ENCODE results near the gene PAFAH1B2.
"Not testable (repeated sequence)": the region's sequence is repeated elsewhere in the genome, so short reads cannot be mapped to it uniquely, and the experiment has no call there.

The PAFAH1B2 gene

DNA sequence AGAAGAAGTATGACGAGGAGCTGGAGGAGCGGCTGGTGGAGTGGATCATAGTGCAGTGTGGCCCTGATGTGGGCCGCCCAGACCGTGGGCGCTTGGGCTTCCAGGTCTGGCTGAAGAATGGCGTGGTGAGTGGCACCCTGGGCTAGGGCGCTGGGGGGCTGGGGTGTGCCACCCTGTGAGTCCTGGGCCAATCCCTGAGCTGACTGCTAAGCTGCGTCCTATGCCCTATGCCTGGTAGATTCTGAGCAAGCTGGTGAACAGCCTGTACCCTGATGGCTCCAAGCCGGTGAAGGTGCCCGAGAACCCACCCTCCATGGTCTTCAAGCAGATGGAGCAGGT lies 59.0 kb downstream of the PAFAH1B2 start:
- DNase-seq (ENCODE audit: extremely low read depth, low read depth): no peak
- TF ChIP-seq, protein P1, sequence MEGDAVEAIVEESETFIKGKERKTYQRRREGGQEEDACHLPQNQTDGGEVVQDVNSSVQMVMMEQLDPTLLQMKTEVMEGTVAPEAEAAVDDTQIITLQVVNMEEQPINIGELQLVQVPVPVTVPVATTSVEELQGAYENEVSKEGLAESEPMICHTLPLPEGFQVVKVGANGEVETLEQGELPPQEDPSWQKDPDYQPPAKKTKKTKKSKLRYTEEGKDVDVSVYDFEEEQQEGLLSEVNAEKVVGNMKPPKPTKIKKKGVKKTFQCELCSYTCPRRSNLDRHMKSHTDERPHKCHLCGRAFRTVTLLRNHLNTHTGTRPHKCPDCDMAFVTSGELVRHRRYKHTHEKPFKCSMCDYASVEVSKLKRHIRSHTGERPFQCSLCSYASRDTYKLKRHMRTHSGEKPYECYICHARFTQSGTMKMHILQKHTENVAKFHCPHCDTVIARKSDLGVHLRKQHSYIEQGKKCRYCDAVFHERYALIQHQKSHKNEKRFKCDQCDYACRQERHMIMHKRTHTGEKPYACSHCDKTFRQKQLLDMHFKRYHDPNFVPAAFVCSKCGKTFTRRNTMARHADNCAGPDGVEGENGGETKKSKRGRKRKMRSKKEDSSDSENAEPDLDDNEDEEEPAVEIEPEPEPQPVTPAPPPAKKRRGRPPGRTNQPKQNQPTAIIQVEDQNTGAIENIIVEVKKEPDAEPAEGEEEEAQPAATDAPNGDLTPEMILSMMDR (IDR thresholded peaks at IDR 0.05; ENCODE audit: low read depth, low read length, missing control alignments): no peak
- H3K4me3 ChIP-seq (replicated peaks; ENCODE audit: low read depth, low read length): no peak overlapping the region

DNA sequence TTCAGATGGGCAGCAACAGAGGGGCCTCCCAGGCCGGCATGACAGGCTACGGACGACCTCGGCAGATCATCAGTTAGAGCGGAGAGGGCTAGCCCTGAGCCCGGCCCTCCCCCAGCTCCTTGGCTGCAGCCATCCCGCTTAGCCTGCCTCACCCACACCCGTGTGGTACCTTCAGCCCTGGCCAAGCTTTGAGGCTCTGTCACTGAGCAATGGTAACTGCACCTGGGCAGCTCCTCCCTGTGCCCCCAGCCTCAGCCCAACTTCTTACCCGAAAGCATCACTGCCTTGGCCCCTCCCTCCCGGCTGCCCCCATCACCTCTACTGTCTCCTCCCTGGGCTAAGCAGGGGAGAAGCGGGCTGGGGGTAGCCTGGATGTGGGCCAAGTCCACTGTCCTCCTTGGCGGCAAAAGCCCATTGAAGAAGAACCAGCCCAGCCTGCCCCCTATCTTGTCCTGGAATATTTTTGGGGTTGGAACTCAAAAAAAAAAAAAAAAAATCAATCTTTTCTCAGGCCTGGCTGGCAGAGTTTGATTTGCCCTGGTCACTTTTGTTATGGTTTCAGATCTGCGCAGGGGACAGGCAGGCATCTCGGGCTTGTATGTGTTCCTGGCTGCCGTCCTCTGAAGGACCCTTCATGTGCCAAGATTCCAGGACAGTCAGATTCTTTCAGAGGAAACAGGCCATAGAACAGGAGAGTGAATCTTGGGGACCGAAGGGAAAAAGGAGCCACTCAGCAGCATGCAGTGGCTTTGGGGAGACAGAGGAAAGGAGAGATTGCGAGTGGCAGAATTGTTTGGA lies 60.4 kb downstream of the PAFAH1B2 start:
- DNase-seq (ENCODE audit: extremely low read depth, low read depth): no peak
- no peak overlapping the region for H3K4me3 ChIP-seq (replicated peaks; ENCODE audit: low read depth, low read length)
- TF ChIP-seq, protein P1 (IDR thresholded peaks at IDR 0.05; ENCODE audit: low read depth, low read length, missing control alignments): no peak

DNA sequence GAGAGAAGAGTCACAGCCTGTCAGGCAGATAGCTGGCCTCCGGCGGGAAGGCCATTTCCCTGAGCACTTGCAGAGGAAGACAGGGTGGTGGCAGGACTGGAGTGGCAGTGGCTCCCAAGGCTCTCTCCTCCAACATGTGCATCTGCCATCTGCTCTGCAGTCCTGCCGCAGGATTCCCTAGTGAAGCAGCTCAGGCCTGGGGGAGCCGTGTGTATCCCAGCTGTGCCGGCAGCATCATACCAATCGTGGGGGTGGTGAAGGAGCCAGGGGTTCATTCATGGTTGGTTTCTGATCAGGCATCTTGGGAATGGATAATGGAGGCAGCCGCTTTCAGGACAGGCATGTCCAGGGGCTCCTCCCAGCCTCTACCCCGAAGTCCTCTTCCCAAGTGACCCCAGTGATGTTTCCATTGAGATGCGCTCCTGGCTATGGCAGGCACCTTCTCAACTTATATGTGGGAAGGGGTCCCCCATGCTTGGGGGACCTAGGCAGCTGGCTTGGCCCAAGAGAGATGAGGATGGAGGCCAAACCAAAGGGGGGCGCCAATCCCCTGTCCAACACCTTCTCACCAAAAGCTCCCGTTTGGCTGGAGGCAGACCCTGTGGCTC lies 61.2 kb downstream of the PAFAH1B2 start:
- H3K4me3 ChIP-seq (replicated peaks; ENCODE audit: low read depth, low read length): no peak overlapping the region
- DNase-seq (ENCODE audit: extremely low read depth, low read depth): no peak
- TF ChIP-seq, protein P1 (IDR thresholded peaks at IDR 0.05; ENCODE audit: low read depth, low read length, missing control alignments): no peak

DNA sequence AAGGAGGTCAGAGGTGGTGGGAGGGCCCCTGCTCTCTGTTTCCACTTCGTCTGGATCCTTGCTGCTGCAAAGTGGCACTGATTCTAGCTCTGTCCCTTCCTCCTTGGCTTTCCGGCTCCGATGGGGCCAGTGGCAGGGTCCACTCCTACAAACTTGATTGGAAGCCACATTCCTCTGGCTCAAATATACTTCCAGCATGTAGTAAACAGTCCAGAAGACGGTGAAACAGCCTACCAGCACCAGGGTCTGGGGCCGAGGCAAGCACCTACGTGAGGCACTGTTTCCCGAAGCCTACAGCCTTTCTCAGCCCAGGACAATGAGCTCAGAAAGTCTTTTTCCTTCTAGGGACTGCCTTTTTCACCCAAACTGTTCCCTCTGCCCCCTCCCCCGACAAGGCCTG lies 62.0 kb downstream of the PAFAH1B2 start:
- DNase-seq (ENCODE audit: extremely low read depth, low read depth); H3K4me3 ChIP-seq (replicated peaks; ENCODE audit: low read depth, low read length): not testable (repeated sequence)

DNA sequence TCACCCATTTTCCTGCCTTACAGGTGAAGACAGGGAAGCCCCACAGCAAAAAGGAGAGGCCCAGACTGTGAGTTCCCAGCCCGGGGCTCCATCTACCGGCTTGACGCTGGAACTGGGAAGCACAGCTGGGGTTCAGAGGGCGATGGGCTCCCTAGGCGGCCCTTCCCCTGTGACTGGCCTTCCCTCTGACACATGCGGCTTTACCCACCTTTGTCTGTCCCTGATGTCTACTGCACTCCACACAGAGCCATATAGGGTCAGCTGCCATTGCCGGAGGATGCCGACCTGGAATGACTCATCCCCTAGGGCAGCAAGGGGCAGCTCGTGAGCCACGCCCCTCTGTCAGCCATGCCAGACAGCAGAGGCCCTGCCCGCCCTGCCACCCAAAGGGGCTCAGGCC lies 62.8 kb downstream of the PAFAH1B2 start:
- H3K4me3 ChIP-seq (replicated peaks; ENCODE audit: low read depth, low read length); DNase-seq (ENCODE audit: extremely low read depth, low read depth): not testable (repeated sequence)

DNA sequence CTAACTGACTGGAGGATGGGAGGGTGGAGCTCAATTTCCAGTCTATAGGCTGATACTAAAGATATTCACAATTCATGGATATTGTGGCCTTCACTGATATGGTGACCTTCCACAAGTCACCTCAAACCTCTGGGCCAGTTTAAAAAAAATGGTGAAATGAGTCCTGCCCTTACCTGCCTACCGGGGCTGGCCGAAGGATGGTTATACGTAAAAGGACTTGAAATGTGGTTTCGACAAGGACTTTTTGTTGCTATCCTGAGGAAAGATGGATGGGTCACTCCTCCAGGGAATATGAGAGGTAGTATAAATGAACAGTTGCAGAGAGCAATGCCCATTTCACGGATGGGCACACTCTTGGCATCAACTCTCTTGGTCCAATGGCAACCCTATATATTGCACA lies 63.4 kb downstream of the PAFAH1B2 start:
- DNase-seq (ENCODE audit: extremely low read depth, low read depth); H3K4me3 ChIP-seq (replicated peaks; ENCODE audit: low read depth, low read length): not testable (repeated sequence)

DNA sequence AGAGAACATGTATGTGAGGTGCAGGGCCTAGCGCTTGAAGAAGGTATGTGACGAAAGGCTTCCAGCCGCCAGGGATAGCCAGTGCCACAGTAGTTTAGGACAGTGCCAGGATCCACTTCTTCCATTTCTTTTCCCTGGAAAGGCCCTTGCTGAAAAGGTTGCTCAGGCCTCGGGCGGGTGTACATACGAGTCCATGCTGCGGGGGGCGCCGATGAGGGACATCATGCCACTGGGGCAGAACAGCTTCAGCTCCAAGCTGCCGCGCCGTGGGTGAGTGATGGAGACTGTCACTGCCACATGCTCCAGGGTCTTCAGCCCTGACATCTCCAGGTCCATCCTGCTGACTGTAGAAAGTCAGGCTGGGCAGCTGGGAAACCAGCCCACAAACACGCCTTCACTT lies 64.6 kb downstream of the PAFAH1B2 start:
- DNase-seq (ENCODE audit: extremely low read depth, low read depth); H3K4me3 ChIP-seq (replicated peaks; ENCODE audit: low read depth, low read length): not testable (repeated sequence)

DNA sequence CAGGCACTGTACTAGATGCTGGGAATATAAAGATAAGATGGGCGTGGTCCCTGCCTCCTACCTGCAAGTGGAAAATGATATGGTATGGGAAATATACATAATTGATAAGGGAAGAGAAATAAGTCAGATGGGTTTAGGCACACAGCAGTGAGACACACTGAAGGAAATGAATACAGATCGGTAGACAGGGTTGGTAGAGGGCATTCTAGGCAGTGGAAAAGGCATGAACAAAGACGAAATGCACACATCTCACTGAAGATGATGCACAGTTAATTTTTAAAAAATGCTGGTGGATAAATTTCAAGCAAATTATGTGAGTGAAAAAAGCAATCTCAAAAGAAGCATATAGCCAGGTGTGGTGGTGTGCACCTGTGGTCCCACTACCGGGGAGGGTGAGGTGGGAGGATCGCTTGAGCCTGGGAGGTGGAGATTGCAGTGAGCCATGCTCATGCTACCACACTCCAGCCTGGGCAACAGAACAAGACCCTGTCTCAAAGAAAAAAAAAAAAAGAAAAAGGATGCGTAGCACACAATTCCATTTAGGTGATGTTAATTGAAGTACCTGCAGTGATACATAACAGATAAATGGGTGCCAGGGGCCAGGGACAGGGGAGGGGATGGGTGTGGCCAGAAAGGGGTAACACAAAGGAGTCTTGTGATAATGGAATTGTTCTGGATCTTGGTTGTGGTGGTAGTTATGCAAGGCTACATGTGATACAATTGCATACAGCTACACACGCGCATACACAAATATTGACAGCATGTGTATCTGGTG lies 65.5 kb downstream of the PAFAH1B2 start:
- not testable (repeated sequence) for H3K4me3 ChIP-seq (replicated peaks; ENCODE audit: low read depth, low read length); DNase-seq (ENCODE audit: extremely low read depth, low read depth)

DNA sequence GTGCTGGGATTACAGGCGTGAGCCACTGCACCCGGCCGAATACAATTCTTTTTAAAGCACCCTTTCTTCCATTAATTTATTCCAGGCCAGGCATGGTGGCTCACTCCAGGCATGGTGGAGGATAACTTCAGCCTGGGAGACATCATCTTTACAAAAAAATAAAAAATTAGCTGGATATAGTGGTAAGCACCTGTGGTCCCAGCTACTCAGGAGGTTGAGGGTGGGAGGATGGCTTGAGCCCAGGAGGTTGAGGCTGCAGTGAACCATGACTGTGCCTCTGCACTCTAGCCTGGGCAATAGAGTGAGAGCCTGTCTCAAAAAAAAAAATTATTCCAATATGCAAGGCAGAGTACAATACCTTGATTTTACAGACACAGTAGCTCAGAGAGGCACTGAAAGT lies 66.5 kb downstream of the PAFAH1B2 start:
- no peak overlapping the region for H3K4me3 ChIP-seq (replicated peaks; ENCODE audit: low read depth, low read length)
- DNase-seq (ENCODE audit: extremely low read depth, low read depth): no peak
- TF ChIP-seq, protein P1 (IDR thresholded peaks at IDR 0.05; ENCODE audit: low read depth, low read length, missing control alignments): no peak
